HepG2 (cell line): ENCODE results near the gene GMPPB. TPM values are rescaled to one million over a fixed set of nuclear protein-coding genes. Genes with fewer than 3 reads are reported as not detected.
A peak's percentile ranks its signal among the peaks of the same experiment; 100 is the strongest.

Source experiments
- AHDC1 ChIP-seq: sonication (generic); formaldehyde crosslinking; IDR thresholded peaks from 2 replicates; pipeline ENCODE4 v1.5.1; 2020; ENCODE audit warnings: mild to moderate bottlenecking, missing genetic modification reagents, borderline replicate concordance
- BHLHE40 ChIP-seq: IDR thresholded peaks from 2 replicates; pipeline ENCODE4 v1.6.1; 2011; ENCODE audit warnings: low read length, improper control_type of control experiment
- GLMP ChIP-seq: sonication (generic); formaldehyde crosslinking; IDR thresholded peaks from 2 replicates; pipeline ENCODE4 v1.9.0; 2021; ENCODE audit warnings: missing genetic modification reagents, mild to moderate bottlenecking, borderline replicate concordance
- JARID2 ChIP-seq: sonication (generic); formaldehyde crosslinking; IDR thresholded peaks from 2 replicates; pipeline ENCODE4 v1.8.1; 2023; ENCODE audit warnings: missing genetic modification reagents, inconsistent platforms; ENCODE audit not compliant: insufficient replicate concordance
- KDM5B ChIP-seq: sonication (generic); formaldehyde crosslinking; IDR thresholded peaks from 2 replicates; pipeline ENCODE4 v1.4.0; 2020; ENCODE audit warnings: missing genetic modification reagents, mild to moderate bottlenecking, borderline replicate concordance
- MAFG ChIP-seq: sonication (generic); formaldehyde crosslinking; IDR thresholded peaks from 2 replicates; pipeline ENCODE4 v1.5.1; 2020; ENCODE audit warnings: mild to moderate bottlenecking, missing genetic modification reagents
- MAFK ChIP-seq, 2 experiments: IDR thresholded peaks in 1 of 2; conservative IDR thresholded peaks in 1 of 2; 2 replicates each; pipeline ENCODE4 v1.6.1; 2011; ENCODE audit warnings: improper control_type of control experiment in 2 of 2, low read length in 2 of 2
- RAD21 ChIP-seq: fragments of 450-650 bp; formaldehyde crosslinking; IDR thresholded peaks from 2 replicates; pipeline ENCODE4 v1.5.0; 2020; ENCODE audit warnings: mild to moderate bottlenecking
- RBAK ChIP-seq: sonication (generic); formaldehyde crosslinking; IDR thresholded peaks from 2 replicates; pipeline ENCODE4 v1.5.1; 2020; ENCODE audit warnings: mild to moderate bottlenecking, missing genetic modification reagents
- SMYD3 ChIP-seq: sonication (generic); formaldehyde crosslinking; IDR thresholded peaks from 2 replicates; pipeline ENCODE4 v1.8.1; 2023; ENCODE audit warnings: mild to moderate bottlenecking, missing genetic modification reagents
- SOX13 ChIP-seq, 3 experiments: fragments of 450-650 bp in 1 of 3; sonication (generic) in 1 of 3; formaldehyde crosslinking in 1 of 3; IDR thresholded peaks in 2 of 3; conservative IDR thresholded peaks in 1 of 3; 2 replicates each; pipeline versions ENCODE4 v1.5.0 to v1.6.1; 2016 to 2020; ENCODE audit warnings: antibody characterized with exemption in 1 of 3, mild to moderate bottlenecking in 1 of 3, missing compliant biosample characterization in 1 of 3, missing genetic modification reagents in 1 of 3, moderate library complexity in 1 of 3
- TCF12 ChIP-seq, 2 experiments: fragments of 450-650 bp in 1 of 2; sonication (generic) in 1 of 2; formaldehyde crosslinking in 1 of 2; IDR thresholded peaks; 2 replicates each; pipeline versions ENCODE4 v1.6.1 to v1.8.0; 2017 to 2022; ENCODE audit warnings: antibody characterized with exemption in 1 of 2, mild to moderate bottlenecking in 1 of 2, missing genetic modification reagents in 1 of 2, moderate library complexity in 1 of 2
- TEAD2 ChIP-seq: sonication (generic); formaldehyde crosslinking; IDR thresholded peaks from 2 replicates; pipeline ENCODE4 v1.9.0; 2021; ENCODE audit warnings: missing genetic modification reagents
- ZNF143 ChIP-seq: sonication (generic); formaldehyde crosslinking; IDR thresholded peaks from 2 replicates; pipeline ENCODE4 v1.4.0; 2020; ENCODE audit warnings: missing genetic modification reagents
- ZNF263 ChIP-seq: sonication (generic); formaldehyde crosslinking; IDR thresholded peaks from 2 replicates; pipeline ENCODE4 v1.4.0; 2020; ENCODE audit warnings: missing genetic modification reagents
- ZNF292 ChIP-seq: sonication (generic); formaldehyde crosslinking; IDR thresholded peaks from 2 replicates; pipeline ENCODE4 v1.8.1; 2022; ENCODE audit warnings: mild to moderate bottlenecking, low read depth, missing genetic modification reagents, borderline replicate concordance
- ZNF749 ChIP-seq: sonication (generic); formaldehyde crosslinking; IDR thresholded peaks from 2 replicates; pipeline ENCODE4 v1.8.0; 2022; ENCODE audit warnings: mild to moderate bottlenecking, missing genetic modification reagents, moderate library complexity, borderline replicate concordance
- ZSCAN29 ChIP-seq: sonication (generic); formaldehyde crosslinking; conservative IDR thresholded peaks from 2 replicates; pipeline ENCODE4 v1.4.0; 2020; ENCODE audit warnings: mild to moderate bottlenecking, missing genetic modification reagents
- ZSCAN5A ChIP-seq: sonication (generic); formaldehyde crosslinking; IDR thresholded peaks from 2 replicates; pipeline ENCODE4 v1.8.0; 2022; ENCODE audit warnings: mild to moderate bottlenecking, missing genetic modification reagents, borderline replicate concordance
- polyA plus RNA-seq, 8 experiments: library from polyadenylated mRNA; depleted of rRNA in 3 of 8; stranded (reverse) in 7 of 8; unstranded in 1 of 8; fragments of >200 nt; fragmentation: Illumina TruSeq in 4 of 8; extraction: Trizol in 4 of 8; gene quantifications; 2 replicates each; pipeline versions ENCODE4 v1.2.1 to v1.2.3, GENCODE V29; 2011 to 2016; ENCODE audit warnings: low read depth in 4 of 8, missing spikeins in 1 of 8, mixed read lengths in 1 of 8; ENCODE audit not compliant: insufficient read depth in 1 of 8
- total RNA-seq, 5 experiments: library from RNA; depleted of rRNA; stranded (reverse); fragments of >200 nt; fragmentation: Illumina TruSeq; extraction: Trizol; gene quantifications; 2 replicates each; pipeline ENCODE4 v1.2.3, GENCODE V29; 2016; ENCODE audit warnings: low read depth in 1 of 5

The GMPPB gene
- total and polyA plus RNA-seq, 2 of the 13 experiments (the other 11 are each of a cell fraction or from before 2014, with no cell fraction given), result 6.5 to 23.1 TPM

DNA sequence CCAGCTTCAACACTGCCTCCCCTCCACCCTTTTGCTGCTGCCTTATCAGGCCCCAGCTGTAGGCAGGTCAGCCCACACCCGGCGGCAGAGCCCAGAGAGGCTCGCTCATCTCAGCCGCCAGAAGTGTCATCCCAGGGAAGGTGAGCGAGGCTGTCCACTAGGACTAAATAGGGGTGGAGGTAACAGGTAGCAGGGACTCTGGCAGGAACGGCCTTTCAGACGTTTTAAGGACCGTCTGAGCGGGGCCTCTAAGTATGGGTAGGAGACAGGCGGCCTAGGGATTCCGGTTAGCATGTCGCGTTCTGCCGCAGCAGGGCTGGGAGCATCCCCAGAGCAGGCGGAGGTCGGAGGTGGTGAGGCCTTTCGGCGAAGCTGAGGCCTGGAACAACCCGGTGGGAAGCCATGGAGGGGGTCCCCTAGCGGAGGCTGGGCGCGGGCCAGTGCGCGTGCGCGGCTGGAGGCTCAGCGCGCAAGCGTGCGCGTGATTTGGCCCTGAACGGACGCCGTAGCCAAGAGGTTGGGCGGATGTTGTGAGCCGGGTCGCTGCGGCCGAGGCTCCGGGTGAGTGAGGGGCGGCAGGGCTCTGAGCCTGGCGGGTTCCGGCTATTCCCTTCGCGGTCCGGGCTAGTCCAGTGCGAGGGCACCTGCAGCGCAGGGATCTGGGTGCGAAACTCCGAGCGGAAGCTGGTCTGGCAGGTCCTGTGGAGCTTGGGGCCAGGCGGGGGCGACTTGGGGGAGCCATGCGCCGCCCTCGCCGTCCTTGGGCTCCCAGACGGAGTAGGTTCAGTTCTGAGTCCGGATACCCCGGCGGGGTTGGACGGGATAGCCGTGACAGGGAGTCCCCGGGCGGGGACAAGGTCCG lies 34.5 kb downstream of the GMPPB start, which contains the start of the genes MST1 and RNF123 (continued):
- TF ChIP-seq AHDC1 (CRISPR knock-in tag), result peak; percentile 19; the same call in 1 of the 2 replicates
- 0 out of 2 replicates have a peak, but pooled peaks have one; percentile 20 for TF ChIP-seq ZNF143 (CRISPR knock-in tag)
- TF ChIP-seq ZSCAN5A (CRISPR knock-in tag), result no peak
- no peak for TF ChIP-seq JARID2 (CRISPR knock-in tag)
- no peak for TF ChIP-seq MAFK (conservative IDR thresholded peaks at IDR 0.05 in 1 of 2, IDR thresholded peaks at IDR 0.05 in 1 of 2; ENCODE audit: low read length in 2 of 2)
- no peak for TF ChIP-seq MAFG
- no peak for TF ChIP-seq TEAD2 (CRISPR knock-in tag)
- TF ChIP-seq BHLHE40, result peak; percentile 21; the same call in 1 of the 2 replicates
- no peak for TF ChIP-seq RBAK (CRISPR knock-in tag)
- no peak for TF ChIP-seq SOX13 (IDR thresholded peaks at IDR 0.05)
- no peak for TF ChIP-seq SOX13 (CRISPR knock-in tag; conservative IDR thresholded peaks at IDR 0.05 in 1 of 2, IDR thresholded peaks at IDR 0.05 in 1 of 2)
- TF ChIP-seq KDM5B, result peak; percentile 55; the same call in 1 of the 2 replicates
- TF ChIP-seq RAD21 (CRISPR knock-in tag), result 0 out of 2 replicates have a peak, but pooled peaks have one; percentile 8
- no peak for TF ChIP-seq ZNF292 (CRISPR knock-in tag)
- TF ChIP-seq ZSCAN29 (CRISPR knock-in tag), result 0 out of 2 replicates have a peak, but pooled peaks have one; percentile 30
- TF ChIP-seq SMYD3 (CRISPR knock-in tag), result no peak
- TF ChIP-seq ZNF263 (CRISPR knock-in tag), result no peak
- TF ChIP-seq TCF12 (IDR thresholded peaks at IDR 0.05), result no peak
- no peak for TF ChIP-seq TCF12 (CRISPR knock-in tag; IDR thresholded peaks at IDR 0.05)
- no peak for TF ChIP-seq GLMP (CRISPR knock-in tag)
- no peak for TF ChIP-seq ZNF749 (CRISPR knock-in tag)
